Large intestine (tissue), 3 donors: ENCODE results near the gene YIPF3. TPM values are rescaled to one million over a fixed set of nuclear protein-coding genes. Genes with fewer than 3 reads are reported as not detected.
"Not testable (repeated sequence)": the region's sequence is repeated elsewhere in the genome, so short reads cannot be mapped to it uniquely, and the experiment has no call there.

ENCODE experiments used
- DNase-seq, 2 donors: peaks; one replicate each; pipeline versions ENCODE4 v3.0.0 to v3.0.0-alpha.2; 2013
- H3K27ac ChIP-seq: one replicate; pipeline ENCODE4 v1.5.1; 2013; ENCODE audit warnings: low read length
- H3K27me3 ChIP-seq: 2 replicates; pipeline ENCODE4 v1.6.1; 2013; ENCODE audit warnings: low read length; ENCODE audit not compliant: control insufficient read depth, insufficient read depth
- H3K36me3 ChIP-seq: 2 replicates; pipeline ENCODE4 v1.6.1; 2013; ENCODE audit warnings: low read length; ENCODE audit not compliant: control insufficient read depth, insufficient read depth
- H3K4me1 ChIP-seq: one replicate; pipeline ENCODE4 v1.6.1; 2013; ENCODE audit warnings: low read length; ENCODE audit not compliant: control insufficient read depth, insufficient read depth
- H3K4me3 ChIP-seq: one replicate; pipeline ENCODE4 v1.5.1; 2013; ENCODE audit warnings: low read length
- H3K9me3 ChIP-seq: one replicate; pipeline ENCODE4 v1.6.1; 2013; ENCODE audit warnings: mild to moderate bottlenecking, low read depth, low read length, moderate library complexity; ENCODE audit not compliant: control insufficient read depth
- WGBS: methylation state at CpG from one replicate; pipeline ENCODE4 v1.1.5; 2013; ENCODE audit warnings: low lambda C conversion rate; ENCODE audit not compliant: insufficient coverage; 5-methylcytosine and 5-hydroxymethylcytosine counted together
- polyA plus RNA-seq: library from polyadenylated mRNA; unstranded; fragments of 120-200 nt; gene quantifications from one replicate; pipeline ENCODE4 v1.2.1, GENCODE V29; 2013

Gene YIPF3
- polyA plus RNA-seq, 1 donor: 108 TPM

GRCh38 chr6:43503443-43503842 lies 13.3 kb downstream of the YIPF3 start:
- peaks cover 8% of the 10 kb centered on the region for H3K27me3 ChIP-seq
- peaks cover 72% of the 10 kb centered on the region for H3K36me3 ChIP-seq
- H3K4me1 ChIP-seq: peaks cover 7% of the 10 kb centered on the region
- no peak for DNase-seq
- no peak overlapping the region for H3K4me3 ChIP-seq
- WGBS: 100% methylated on average over 3 of the region's 8 CpGs
- no peak overlapping the region for H3K27ac ChIP-seq
- no peaks in the 10 kb centered on the region for H3K9me3 ChIP-seq

- Histone ChIP-seq H3K4me1 (peaks cover 7% of the 10 kb centered on the region), H3K36me3 (peaks cover 75% of the 10 kb centered on the region), H3K27ac (no peak overlapping the region), H3K9me3 (no peaks in the 10 kb centered on the region), H3K27me3 (peaks cover under 1% of the 10 kb centered on the region), H3K4me3 (no peak overlapping the region)
- DNase-seq: no peak
- no CpG with 5 or more reads among the region's 4 CpGs for WGBS
Observed at GRCh38 chr6:43502666-43503065, 14.1 kb downstream of the YIPF3 start.

- Histone ChIP-seq H3K9me3 (no peaks in the 10 kb centered on the region), H3K4me3 (no peak overlapping the region), H3K4me1 (peaks cover 12% of the 10 kb centered on the region), H3K36me3 (peaks cover 83% of the 10 kb centered on the region), H3K27ac (no peak overlapping the region), H3K27me3 (no peaks in the 10 kb centered on the region)
- DNase-seq: no peak
- no CpG with 5 or more reads among the region's 3 CpGs for WGBS
Observed at GRCh38 chr6:43500921-43501320, 15.8 kb downstream of the YIPF3 start.

- no peak overlapping the region for H3K27ac ChIP-seq
Observed at GRCh38 chr6:43499028-43499815, 17.5 kb downstream of the YIPF3 start.

GRCh38 chr6:43498291-43498690 lies 18.4 kb downstream of the YIPF3 start:
- H3K4me3 ChIP-seq, H3K9me3 ChIP-seq, H3K27me3 ChIP-seq, H3K27ac ChIP-seq, DNase-seq: not testable (repeated sequence)
- H3K4me1 ChIP-seq: peaks cover 37% of the 10 kb centered on the region
- 100% methylated on average over 1 of the region's 5 CpGs for WGBS
- H3K36me3 ChIP-seq: peaks cover 63% of the 10 kb centered on the region

More at GRCh38 chr6:43499028-43499815, 17.5 kb downstream of the YIPF3 start:
- H3K9me3 ChIP-seq: no peaks in the 10 kb centered on the region
- WGBS: no CpG with 5 or more reads among the region's 12 CpGs
- H3K36me3 ChIP-seq: peaks cover 70% of the 10 kb centered on the region
- H3K4me3 ChIP-seq: no peak overlapping the region
- DNase-seq: no peak
- H3K4me1 ChIP-seq: peaks cover 29% of the 10 kb centered on the region
- no peaks in the 10 kb centered on the region for H3K27me3 ChIP-seq

- WGBS: no CpG with 5 or more reads among the region's 12 CpGs
- H3K36me3 ChIP-seq: peaks cover 57% of the 10 kb centered on the region
Observed at GRCh38 chr6:43497689-43498088, 19.0 kb downstream of the YIPF3 start.

GRCh38 chr6:43497129-43497396 lies 19.7 kb downstream of the YIPF3 start:
- Histone ChIP-seq H3K27me3 (no peaks in the 10 kb centered on the region), H3K36me3 (peaks cover 52% of the 10 kb centered on the region), H3K4me3 (no peak overlapping the region), H3K27ac (no peak overlapping the region), H3K9me3 (no peaks in the 10 kb centered on the region), H3K4me1 (peaks cover 50% of the 10 kb centered on the region)
- no peak for DNase-seq
- WGBS: 100% methylated on average over 1 of the region's 6 CpGs

More at GRCh38 chr6:43497689-43498088, 19.0 kb downstream of the YIPF3 start:
- H3K27me3 ChIP-seq: no peaks in the 10 kb centered on the region
- DNase-seq: no peak
- no peaks in the 10 kb centered on the region for H3K9me3 ChIP-seq
- H3K27ac ChIP-seq: no peak overlapping the region
- H3K4me1 ChIP-seq: peaks cover 43% of the 10 kb centered on the region
- no peak overlapping the region for H3K4me3 ChIP-seq

GRCh38 chr6:43496370-43497128 lies 20.2 kb downstream of the YIPF3 start:
- H3K36me3 ChIP-seq: peaks cover 50% of the 10 kb centered on the region
- H3K27me3 ChIP-seq: no peaks in the 10 kb centered on the region
- H3K4me1 ChIP-seq: peaks cover 54% of the 10 kb centered on the region
- no peak overlapping the region for H3K27ac ChIP-seq
- no peak overlapping the region for H3K4me3 ChIP-seq
- peak in 1 of 2 donors; percentile 50 for DNase-seq
- H3K9me3 ChIP-seq: no peaks in the 10 kb centered on the region
- WGBS: no CpG with 5 or more reads among the region's 18 CpGs

GRCh38 chr6:43495409-43495941 lies 21.3 kb downstream of the YIPF3 start:
- peaks cover 54% of the 10 kb centered on the region for H3K4me1 ChIP-seq
- DNase-seq: peak in 1 of 2 donors; percentile 52
- no CpG with 5 or more reads among the region's 4 CpGs for WGBS

GRCh38 chr6:43494766-43495165 lies 22.0 kb downstream of the YIPF3 start:
- Histone ChIP-seq H3K4me1 (peaks cover 54% of the 10 kb centered on the region), H3K27me3 (no peaks in the 10 kb centered on the region), H3K27ac (peak overlapping the region; percentile 2), H3K9me3 (no peaks in the 10 kb centered on the region), H3K4me3 (no peak overlapping the region), H3K36me3 (peaks cover 36% of the 10 kb centered on the region)
- no CpG with 5 or more reads among the region's 4 CpGs for WGBS
- DNase-seq: no peak

More at GRCh38 chr6:43495409-43495941, 21.3 kb downstream of the YIPF3 start:
- no peak overlapping the region for H3K4me3 ChIP-seq
- H3K27me3 ChIP-seq: no peaks in the 10 kb centered on the region
- no peaks in the 10 kb centered on the region for H3K9me3 ChIP-seq
- no peak overlapping the region for H3K27ac ChIP-seq
- H3K36me3 ChIP-seq: peaks cover 39% of the 10 kb centered on the region
